Measurements from ENCODE around the gene CPNE7.

Gene CPNE7

GRCh38 chr16:89564476-89565255, 10.9 kb upstream of the CPNE7 start (continued):
- TF ChIP-seq ZNF830 (tag by site-specific recombination; IDR thresholded peaks at IDR 0.05; ENCODE audit: low read depth) (no peak), ZNF768 (tag by site-specific recombination; IDR thresholded peaks at IDR 0.05) (no peak), ZNF544 (tag by site-specific recombination; IDR thresholded peaks at IDR 0.05) (no peak), PATZ1 (tag by site-specific recombination; IDR thresholded peaks at IDR 0.05) (peak; percentile 75), AEBP2 (tag by site-specific recombination; IDR thresholded peaks at IDR 0.05; ENCODE audit: borderline replicate concordance) (no peak), ZNF223 (tag by site-specific recombination; IDR thresholded peaks at IDR 0.05) (no peak), MZF1 (tag by site-specific recombination; IDR thresholded peaks at IDR 0.05; ENCODE audit: borderline replicate concordance) (peak; percentile 26; the same call in 1 of the 2 replicates), ZNF560 (tag by site-specific recombination; IDR thresholded peaks at IDR 0.05; ENCODE audit: borderline replicate concordance) (no peak), ZNF394 (tag by site-specific recombination; IDR thresholded peaks at IDR 0.05; ENCODE audit: borderline replicate concordance) (no peak), ZNF580 (tag by site-specific recombination; IDR thresholded peaks at IDR 0.05) (no peak), ZNF785 (tag by site-specific recombination; IDR thresholded peaks at IDR 0.05) (no peak), ZBTB1 (tag by site-specific recombination; IDR thresholded peaks at IDR 0.05) (no peak), ZNF791 (tag by site-specific recombination; IDR thresholded peaks at IDR 0.05) (no peak), ZNF626 (tag by site-specific recombination; IDR thresholded peaks at IDR 0.05) (no peak), KLF8 (tag by site-specific recombination; IDR thresholded peaks at IDR 0.05) (no peak), HOXD13 (CRISPR knock-in tag; IDR thresholded peaks at IDR 0.05; ENCODE audit: borderline replicate concordance) (no peak), FEZF1 (tag by site-specific recombination; IDR thresholded peaks at IDR 0.05) (no peak), ZBTB6 (tag by site-specific recombination; IDR thresholded peaks at IDR 0.05) (peak; percentile 83), ZNF561 (tag by site-specific recombination; IDR thresholded peaks at IDR 0.05; ENCODE audit: borderline replicate concordance) (peak; percentile 67; the same call in 1 of the 2 replicates), PRDM2 (tag by site-specific recombination; IDR thresholded peaks at IDR 0.05; ENCODE audit: borderline replicate concordance) (no peak; the same call in 1 of the 2 replicates), ZNF10 (tag by site-specific recombination; IDR thresholded peaks at IDR 0.05) (peak; percentile 4; the same call in 1 of the 2 replicates), TSHZ1 (tag by site-specific recombination; IDR thresholded peaks at IDR 0.05; ENCODE audit: borderline replicate concordance) (no peak), ZNF530 (tag by site-specific recombination; IDR thresholded peaks at IDR 0.05; ENCODE audit: low read depth) (no peak), OSR2 (tag by site-specific recombination; IDR thresholded peaks at IDR 0.05) (peak; percentile 60; the same call in 1 of the 2 replicates), ZNF548 (tag by site-specific recombination; IDR thresholded peaks at IDR 0.05) (no peak)

Data from HEK293 (cell line).